Stimulated activated CD4-positive, alpha-beta T cell treated with anti-CD3 and anti-CD28 coated beads, Interleukin-4, amount 100 ng/mL, for 4 hours (primary cell): Measurements from ENCODE around the gene DENND2D.

Experiments
- DNase-seq, 2 experiments: peaks; one replicate each; pipeline ENCODE4 v3.0.0-alpha.2; 2020

Gene DENND2D

GRCh38 chr1:111202707-111203623 lies 2.5 kb upstream of the DENND2D start:
- DNase-seq: no peak

- no peak for DNase-seq
Observed at GRCh38 chr1:111202366-111202706, 1.9 kb upstream of the DENND2D start.

GRCh38 chr1:111201275-111202090 lies 1.0 kb upstream of the DENND2D start:
- no peak for DNase-seq

GRCh38 chr1:111200802-111201161 lies 336 bp upstream of the DENND2D start:
- no peak for DNase-seq

GRCh38 chr1:111199329-111199728 lies 1.1 kb downstream of the DENND2D start:
- DNase-seq: no peak

GRCh38 chr1:111198836-111199235 lies 1.6 kb downstream of the DENND2D start:
- no peak for DNase-seq

- peak; percentile 58 to 70 for DNase-seq
Observed at GRCh38 chr1:111197598-111198284, 2.7 kb downstream of the DENND2D start.

- DNase-seq: no peak
Observed at GRCh38 chr1:111196213-111196612, 4.2 kb downstream of the DENND2D start.

- no peak for DNase-seq
Observed at GRCh38 chr1:111195002-111195684, 5.3 kb downstream of the DENND2D start.

GRCh38 chr1:111193712-111194480 lies 6.5 kb downstream of the DENND2D start:
- DNase-seq: no peak

- no peak for DNase-seq
Observed at GRCh38 chr1:111192658-111193519, 7.6 kb downstream of the DENND2D start.

- no peak for DNase-seq
Observed at GRCh38 chr1:111192074-111192473, 8.4 kb downstream of the DENND2D start.

- no peak for DNase-seq
Observed at GRCh38 chr1:111191496-111191895, 8.9 kb downstream of the DENND2D start.

- no peak for DNase-seq
Observed at GRCh38 chr1:111190931-111191451, 9.5 kb downstream of the DENND2D start.

GRCh38 chr1:111184663-111185062 lies 15.8 kb downstream of the DENND2D start:
- DNase-seq: no peak

- DNase-seq: no peak
Observed at GRCh38 chr1:111183308-111184069, 17.0 kb downstream of the DENND2D start.

GRCh38 chr1:111182052-111182451 lies 18.4 kb downstream of the DENND2D start:
- DNase-seq: no peak

- DNase-seq: no peak
Observed at GRCh38 chr1:111179968-111180533, 20.4 kb downstream of the DENND2D start.

GRCh38 chr1:111176678-111177077 lies 23.8 kb downstream of the DENND2D start:
- DNase-seq: no peak

GRCh38 chr1:111175349-111175748 lies 25.1 kb downstream of the DENND2D start:
- no peak for DNase-seq
